Stimulated activated effector memory CD8-positive, alpha-beta T cell treated with anti-CD3 and anti-CD28 coated beads, Interleukin-12 subunit alpha, Interleukin-12 subunit beta, amount 100 ng/mL, for 72 hours (primary cell): ENCODE measurements around the gene GLIS2.

ENCODE experiments used
- ATAC-seq: fragments of 150-1000 bp; cut with Tn5 transposase; 2 replicates; pipeline ENCODE4 v1.10.0; 2021
- DNase-seq, 2 donors: peaks; one replicate each; pipeline ENCODE4 v3.0.0; 2021 to 2022; ENCODE audit warnings: low spot score in 2 of 2
- H3K27ac Mint-ChIP-seq: one replicate; pipeline ENCODE4 v1.8.0; 2022; ENCODE audit warnings: mild to moderate bottlenecking, mixed read lengths
- H3K36me3 Mint-ChIP-seq: one replicate; pipeline ENCODE4 v1.8.0; 2022; ENCODE audit warnings: mild to moderate bottlenecking, mixed read lengths
- H3K4me1 Mint-ChIP-seq: one replicate; pipeline ENCODE4 v1.8.0; 2022; ENCODE audit warnings: mixed read lengths
- H3K4me3 Mint-ChIP-seq: one replicate; pipeline ENCODE4 v1.8.0; 2022; ENCODE audit warnings: mild to moderate bottlenecking, mixed read lengths
- H3K9me3 Mint-ChIP-seq: one replicate; pipeline ENCODE4 v1.8.0; 2022; ENCODE audit warnings: mixed read lengths

GLIS2 gene

GRCh38 chr16:4313563-4314531, 2.0 kb upstream of the GLIS2 start:
- Mint-ChIP-seq H3K4me1 (peaks cover 22% of the 10 kb centered on the region), H3K4me3 (peak overlapping the region; percentile 83), H3K36me3 (peaks cover 6% of the 10 kb centered on the region), H3K9me3 (no peaks in the 10 kb centered on the region), H3K27ac (peak overlapping the region; percentile 70)
- DNase-seq (peak in 1 of 2 donors; percentile 64), ATAC-seq (no peak)

DNA sequence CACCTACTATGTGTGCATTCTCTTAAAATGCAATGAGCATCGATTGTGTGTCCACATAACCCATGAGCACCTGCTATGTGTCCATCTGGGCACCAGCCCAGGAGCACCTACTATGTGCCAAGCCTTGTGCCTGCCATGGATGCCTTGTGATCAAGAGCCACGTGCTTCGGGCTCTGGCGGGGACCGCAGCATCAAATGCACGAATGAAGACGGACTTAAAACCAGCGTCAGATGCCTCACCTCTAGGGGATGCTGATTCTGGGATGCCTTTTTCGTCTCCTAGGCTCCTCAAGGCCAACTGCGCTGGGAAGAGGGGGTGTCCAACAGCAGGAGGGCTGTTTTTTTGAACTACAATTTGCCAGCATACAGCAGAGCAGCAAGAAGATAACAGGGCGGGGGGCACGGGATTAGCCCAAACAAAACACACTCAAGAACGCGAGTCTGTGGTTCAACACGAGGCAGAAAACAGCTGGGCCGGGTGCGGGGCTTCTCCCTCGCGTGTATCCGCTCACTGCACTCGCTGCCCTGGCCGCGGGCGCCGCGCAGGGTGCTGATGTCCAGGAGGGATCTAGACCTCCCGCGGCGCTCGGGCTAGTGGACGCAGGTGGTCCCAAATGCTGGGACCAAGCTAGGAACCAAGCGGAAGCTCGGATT, 1.2 kb upstream of the GLIS2 start:
- peak overlapping the region; percentile 70 for H3K27ac Mint-ChIP-seq
- peaks cover 24% of the 10 kb centered on the region for H3K4me1 Mint-ChIP-seq
- peaks cover 6% of the 10 kb centered on the region for H3K36me3 Mint-ChIP-seq
- H3K4me3 Mint-ChIP-seq = peak overlapping the region; percentile 83
- no peak for ATAC-seq
- no peaks in the 10 kb centered on the region for H3K9me3 Mint-ChIP-seq
- DNase-seq = no peak

- Mint-ChIP-seq H3K9me3 (no peaks in the 10 kb centered on the region), H3K36me3 (peaks cover 6% of the 10 kb centered on the region), H3K27ac (no peak overlapping the region), H3K4me1 (peaks cover 26% of the 10 kb centered on the region), H3K4me3 (peak overlapping the region; percentile 50)
- ATAC-seq (no peak), DNase-seq (no peak)
Observed at GRCh38 chr16:4316108-4316863, 419 bp downstream of the GLIS2 start.

- Mint-ChIP-seq H3K4me3 (peak overlapping the region; percentile 50), H3K4me1 (peaks cover 26% of the 10 kb centered on the region), H3K36me3 (peaks cover 6% of the 10 kb centered on the region), H3K9me3 (no peaks in the 10 kb centered on the region), H3K27ac (no peak overlapping the region)
- DNase-seq (no peak), ATAC-seq (no peak)
Observed at GRCh38 chr16:4316864-4317531, 1.1 kb downstream of the GLIS2 start.

- peaks cover 26% of the 10 kb centered on the region for H3K4me1 Mint-ChIP-seq
- H3K4me3 Mint-ChIP-seq = peak overlapping the region; percentile 50
- H3K9me3 Mint-ChIP-seq = no peaks in the 10 kb centered on the region
- no peak for ATAC-seq
- no peak for DNase-seq
- no peak overlapping the region for H3K27ac Mint-ChIP-seq
- peaks cover 6% of the 10 kb centered on the region for H3K36me3 Mint-ChIP-seq
Observed at GRCh38 chr16:4317532-4318450, 1.9 kb downstream of the GLIS2 start.

DNA sequence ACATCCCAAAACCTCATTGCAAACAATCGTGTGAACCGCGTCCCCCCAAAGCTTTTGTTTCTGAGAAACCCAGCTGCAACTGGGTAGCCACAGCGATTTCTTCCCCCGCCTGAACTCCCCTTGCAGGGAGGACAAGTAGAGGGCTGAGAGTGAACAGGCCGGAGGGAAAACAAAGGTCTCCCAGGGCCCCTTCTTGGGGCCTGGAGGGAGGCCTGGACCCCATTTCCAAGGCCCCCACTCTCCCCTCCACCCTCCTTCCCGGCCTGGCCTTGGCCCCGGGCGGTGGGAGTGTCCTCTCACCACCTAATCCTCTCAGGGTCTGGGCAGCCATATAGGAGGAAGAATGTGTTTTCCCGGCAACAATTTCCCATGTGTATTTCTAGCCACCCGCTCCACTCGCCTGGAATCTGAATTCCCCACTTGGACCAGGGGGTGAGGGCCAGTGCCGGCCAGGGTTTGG, 2.6 kb downstream of the GLIS2 start:
- Mint-ChIP-seq H3K4me3 (no peak overlapping the region), H3K4me1 (peaks cover 26% of the 10 kb centered on the region)
- ATAC-seq = no peak

GRCh38 chr16:4318967-4319366, 3.1 kb downstream of the GLIS2 start:
- H3K4me3 Mint-ChIP-seq = no peak overlapping the region

More for the DNA sequence above, 2.6 kb downstream of the GLIS2 start:
- H3K27ac Mint-ChIP-seq = no peak overlapping the region
- no peaks in the 10 kb centered on the region for H3K9me3 Mint-ChIP-seq
- no peak for DNase-seq
- peaks cover 6% of the 10 kb centered on the region for H3K36me3 Mint-ChIP-seq

GRCh38 chr16:4319454-4320421, 3.9 kb downstream of the GLIS2 start:
- Mint-ChIP-seq H3K9me3 (no peaks in the 10 kb centered on the region), H3K4me1 (peaks cover 16% of the 10 kb centered on the region), H3K4me3 (peak overlapping the region; percentile 32), H3K27ac (no peak overlapping the region), H3K36me3 (peaks cover 2% of the 10 kb centered on the region)
- ATAC-seq (peak; percentile 77), DNase-seq (peak; percentile 57 to 78)

More at GRCh38 chr16:4318967-4319366, 3.1 kb downstream of the GLIS2 start:
- H3K36me3 Mint-ChIP-seq = peaks cover 6% of the 10 kb centered on the region
- DNase-seq (no peak), ATAC-seq (no peak)
- no peaks in the 10 kb centered on the region for H3K9me3 Mint-ChIP-seq
- no peak overlapping the region for H3K27ac Mint-ChIP-seq
- peaks cover 24% of the 10 kb centered on the region for H3K4me1 Mint-ChIP-seq

DNA sequence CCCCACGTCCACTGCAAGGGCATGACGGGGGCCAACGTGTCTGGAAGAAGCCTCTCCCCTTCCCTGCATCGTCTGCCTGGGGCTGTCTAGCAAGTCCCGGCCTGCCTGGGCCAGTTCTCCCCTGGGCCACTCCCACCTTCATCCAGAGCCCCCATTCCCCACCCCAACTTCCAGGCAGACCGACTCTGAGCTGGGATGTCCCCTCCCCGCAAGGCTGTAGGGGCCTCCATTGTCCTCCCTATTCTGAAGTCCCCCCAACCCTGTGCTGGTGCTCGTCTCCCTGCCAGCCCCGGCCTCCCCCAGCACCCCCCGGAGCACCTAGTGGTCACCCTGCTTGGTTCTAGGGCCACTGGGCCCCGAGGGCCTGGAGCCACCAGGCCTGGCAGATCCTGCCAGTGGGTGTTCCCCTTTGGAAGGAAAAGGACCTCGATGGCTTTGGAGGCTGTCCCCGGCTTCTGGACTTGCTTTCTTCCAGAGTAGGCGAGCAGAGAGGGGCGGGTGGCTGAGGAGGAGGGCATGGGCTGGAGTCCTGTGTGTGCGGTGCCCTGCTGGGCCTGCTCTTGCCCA, 4.8 kb downstream of the GLIS2 start:
- DNase-seq = no peak
- Mint-ChIP-seq H3K9me3 (no peaks in the 10 kb centered on the region), H3K4me1 (peaks cover 12% of the 10 kb centered on the region), H3K36me3 (no peaks in the 10 kb centered on the region), H3K27ac (no peak overlapping the region), H3K4me3 (no peak overlapping the region)
- no peak for ATAC-seq

DNA sequence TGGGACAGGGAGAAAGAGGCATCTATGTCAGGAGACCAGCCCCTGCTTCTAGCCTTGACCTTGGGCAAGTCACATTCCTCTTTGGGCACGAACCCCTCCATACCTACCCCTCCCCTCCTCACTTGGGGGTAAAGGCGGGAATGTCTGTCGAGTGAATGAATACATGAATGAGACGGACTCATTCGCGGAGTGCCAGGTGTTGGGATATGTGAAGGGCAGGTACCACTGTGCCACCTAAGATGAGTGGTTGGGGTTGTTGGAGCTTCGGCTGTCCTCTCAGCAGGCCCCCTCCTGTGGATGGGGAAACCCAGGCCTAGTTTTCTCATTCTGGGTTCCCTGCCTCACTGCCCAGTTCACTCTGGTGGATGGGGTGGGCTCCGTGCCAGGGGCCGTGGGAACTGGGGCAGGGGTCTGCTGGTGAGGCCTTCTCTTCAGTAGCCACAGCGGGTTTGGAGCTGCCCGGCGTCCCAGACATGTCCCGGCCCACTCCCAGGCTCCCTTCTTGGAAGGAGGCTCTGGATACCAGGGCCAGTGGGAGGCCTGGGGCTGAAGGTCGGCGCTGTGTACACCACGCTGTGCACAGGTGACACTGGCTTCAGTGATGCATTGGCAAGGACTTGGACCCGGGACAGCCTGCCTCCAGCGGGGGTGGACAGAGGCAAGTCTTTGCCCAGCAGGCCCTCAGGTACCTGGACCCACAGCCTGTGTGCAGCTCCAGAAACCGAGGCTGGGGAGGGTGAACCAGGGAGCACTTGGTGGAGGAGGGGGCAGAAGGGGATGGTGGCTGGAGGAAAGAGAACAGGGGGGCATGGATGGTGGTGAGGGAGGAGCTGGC, 5.6 kb downstream of the GLIS2 start:
- no peaks in the 10 kb centered on the region for H3K36me3 Mint-ChIP-seq
- DNase-seq (no peak), ATAC-seq (no peak)
- H3K4me3 Mint-ChIP-seq = no peak overlapping the region
- H3K4me1 Mint-ChIP-seq = peaks cover 12% of the 10 kb centered on the region
- H3K27ac Mint-ChIP-seq = no peak overlapping the region
- no peaks in the 10 kb centered on the region for H3K9me3 Mint-ChIP-seq

GRCh38 chr16:4322121-4323052, 6.5 kb downstream of the GLIS2 start:
- H3K27ac Mint-ChIP-seq = no peak overlapping the region
- no peak for DNase-seq
- H3K4me1 Mint-ChIP-seq = peaks cover 12% of the 10 kb centered on the region
- H3K4me3 Mint-ChIP-seq = no peak overlapping the region
- no peaks in the 10 kb centered on the region for H3K36me3 Mint-ChIP-seq
- ATAC-seq = no peak
- H3K9me3 Mint-ChIP-seq = no peaks in the 10 kb centered on the region
